HEK293 (cell line): ENCODE measurements around the gene TADA3.

Source experiments
- CTCF ChIA-PET: fragments of 350-600 bp; formaldehyde crosslinking; extraction: SDS; loops from one replicate; lab custom pipeline; 2021; ENCODE audit warnings: antibody characterized with exemption; lab: Yijun Ruan, JAX
- POLR2A ChIA-PET: fragments of 300-600 bp; formaldehyde crosslinking; extraction: SDS; loops from one replicate; lab custom pipeline; 2020; ENCODE audit warnings: antibody characterized with exemption, inconsistent platforms; lab: Yijun Ruan, JAX
- H3K27ac ChIP-seq: fragments of 200-500 bp; sonication (Bioruptor generic); 2 replicates; pipeline ENCODE4 v1.5.1; 2014; ENCODE audit warnings: low read depth, low read length, control low read depth, inconsistent platforms; ENCODE audit errors: extremely low read depth
- H3K36me3 ChIP-seq, 2 experiments: fragments of 200-500 bp in 1 of 2; sonication (Bioruptor generic) in 1 of 2; 1 replicate in 1 of 2; 2 replicates in 1 of 2; pipeline ENCODE4 v1.5.1; 2014 to 2017; ENCODE audit warnings: inconsistent platforms in 2 of 2, low read length in 2 of 2; ENCODE audit not compliant: control insufficient read depth in 2 of 2, insufficient read depth in 1 of 2
- H3K4me1 ChIP-seq: fragments of 200-500 bp; sonication (Bioruptor generic); 2 replicates; pipeline ENCODE4 v1.5.1; 2014; ENCODE audit warnings: mild to moderate bottlenecking, low read length, inconsistent platforms; ENCODE audit not compliant: control insufficient read depth, insufficient read depth
- H3K4me3 ChIP-seq: 2 replicates; pipeline ENCODE4 v1.5.1; 2011; ENCODE audit warnings: low read depth, mild to moderate bottlenecking, control low read depth, low read length, moderate library complexity
- H3K9me3 ChIP-seq: fragments of 200-500 bp; sonication (Bioruptor generic); 2 replicates; pipeline ENCODE4 v1.5.1; 2014; ENCODE audit warnings: low read depth, low read length, inconsistent platforms; ENCODE audit not compliant: control insufficient read depth, insufficient read depth
- BCL11A ChIP-seq: fragments of 450-650 bp; formaldehyde crosslinking; IDR thresholded peaks from 2 replicates; pipeline ENCODE4 v1.5.1; 2016; ENCODE audit warnings: low read depth, missing biosample characterization, missing genetic modification characterization
- BCL11B ChIP-seq: fragments of 450-650 bp; formaldehyde crosslinking; IDR thresholded peaks from 2 replicates; pipeline ENCODE4 v1.5.1; 2016; ENCODE audit warnings: low read depth, missing biosample characterization, missing genetic modification characterization
- SCRT1 ChIP-seq: fragments of 450-650 bp; formaldehyde crosslinking; IDR thresholded peaks from 2 replicates; pipeline ENCODE4 v1.5.1; 2016; ENCODE audit warnings: missing biosample characterization, missing genetic modification characterization, borderline replicate concordance
- TCF7L2 ChIP-seq: IDR thresholded peaks from 2 replicates; pipeline ENCODE4 v1.6.1; 2011; ENCODE audit warnings: low read depth, mild to moderate bottlenecking, inconsistent platforms, low read length, moderate library complexity, borderline replicate concordance
- TRIM28 ChIP-seq: IDR thresholded peaks from 2 replicates; pipeline ENCODE4 v1.6.1; 2011; ENCODE audit warnings: low read length, control low read depth, borderline replicate concordance
- YY2 ChIP-seq: fragments of 450-650 bp; formaldehyde crosslinking; IDR thresholded peaks from 2 replicates; pipeline ENCODE4 v1.5.1; 2016; ENCODE audit warnings: missing biosample characterization, missing genetic modification characterization
- ZNF121 ChIP-seq: fragments of 450-650 bp; formaldehyde crosslinking; IDR thresholded peaks from 2 replicates; pipeline ENCODE4 v1.5.1; 2016; ENCODE audit warnings: missing biosample characterization, missing genetic modification characterization
- ZNF175 ChIP-seq: fragments of 450-650 bp; formaldehyde crosslinking; IDR thresholded peaks from 2 replicates; pipeline ENCODE4 v1.5.1; 2016; ENCODE audit warnings: missing biosample characterization, missing genetic modification characterization
- ZNF19 ChIP-seq: fragments of 450-650 bp; formaldehyde crosslinking; IDR thresholded peaks from 2 replicates; pipeline ENCODE4; 2016; ENCODE audit warnings: missing biosample characterization, missing genetic modification characterization, low read depth
- ZNF292 ChIP-seq: fragments of 450-650 bp; formaldehyde crosslinking; IDR thresholded peaks from 2 replicates; pipeline ENCODE4 v1.5.1; 2016; ENCODE audit warnings: low read depth, missing biosample characterization, missing genetic modification characterization, borderline replicate concordance
- ZNF302 ChIP-seq: fragments of 450-650 bp; formaldehyde crosslinking; IDR thresholded peaks from 2 replicates; pipeline ENCODE4 v1.5.1; 2016; ENCODE audit warnings: missing biosample characterization, missing genetic modification characterization, low read depth
- ZNF341 ChIP-seq: fragments of 450-650 bp; formaldehyde crosslinking; IDR thresholded peaks from 2 replicates; pipeline ENCODE4; 2016; ENCODE audit warnings: low read depth, missing biosample characterization, missing genetic modification characterization
- ZNF354C ChIP-seq: fragments of 450-650 bp; formaldehyde crosslinking; IDR thresholded peaks from 2 replicates; pipeline ENCODE4 v1.5.1; 2016; ENCODE audit warnings: missing biosample characterization, missing genetic modification characterization, low read depth, borderline replicate concordance
- ZNF510 ChIP-seq: fragments of 450-650 bp; formaldehyde crosslinking; IDR thresholded peaks from 2 replicates; pipeline ENCODE4 v1.5.1; 2018; ENCODE audit warnings: mild to moderate bottlenecking, missing genetic modification characterization, missing biosample characterization; ENCODE audit not compliant: insufficient replicate concordance
- ZSCAN16 ChIP-seq: fragments of 450-650 bp; formaldehyde crosslinking; IDR thresholded peaks from 2 replicates; pipeline ENCODE4 v1.5.1; 2016; ENCODE audit warnings: missing biosample characterization, missing genetic modification characterization
- TF ChIP-seq, protein P1 (sequence below): fragments of 450-650 bp; formaldehyde crosslinking; IDR thresholded peaks from 2 replicates; pipeline ENCODE4 v1.5.1; 2016; ENCODE audit warnings: missing biosample characterization, missing genetic modification characterization
- TF ChIP-seq, protein P2 (sequence below): fragments of 450-650 bp; formaldehyde crosslinking; IDR thresholded peaks from 2 replicates; pipeline ENCODE4 v1.5.1; 2017; ENCODE audit warnings: missing biosample characterization, missing genetic modification characterization

TADA3 gene

GRCh38 chr3:9808345-9809037 lies 16.2 kb upstream of the TADA3 start (continued):
- TF ChIP-seq, protein P1, sequence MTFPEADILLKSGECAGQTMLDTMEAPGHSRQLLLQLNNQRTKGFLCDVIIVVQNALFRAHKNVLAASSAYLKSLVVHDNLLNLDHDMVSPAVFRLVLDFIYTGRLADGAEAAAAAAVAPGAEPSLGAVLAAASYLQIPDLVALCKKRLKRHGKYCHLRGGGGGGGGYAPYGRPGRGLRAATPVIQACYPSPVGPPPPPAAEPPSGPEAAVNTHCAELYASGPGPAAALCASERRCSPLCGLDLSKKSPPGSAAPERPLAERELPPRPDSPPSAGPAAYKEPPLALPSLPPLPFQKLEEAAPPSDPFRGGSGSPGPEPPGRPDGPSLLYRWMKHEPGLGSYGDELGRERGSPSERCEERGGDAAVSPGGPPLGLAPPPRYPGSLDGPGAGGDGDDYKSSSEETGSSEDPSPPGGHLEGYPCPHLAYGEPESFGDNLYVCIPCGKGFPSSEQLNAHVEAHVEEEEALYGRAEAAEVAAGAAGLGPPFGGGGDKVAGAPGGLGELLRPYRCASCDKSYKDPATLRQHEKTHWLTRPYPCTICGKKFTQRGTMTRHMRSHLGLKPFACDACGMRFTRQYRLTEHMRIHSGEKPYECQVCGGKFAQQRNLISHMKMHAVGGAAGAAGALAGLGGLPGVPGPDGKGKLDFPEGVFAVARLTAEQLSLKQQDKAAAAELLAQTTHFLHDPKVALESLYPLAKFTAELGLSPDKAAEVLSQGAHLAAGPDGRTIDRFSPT: no peak
- TF ChIP-seq SCRT1 (tag by site-specific recombination): peak; percentile 46; the same call in 1 of the 2 replicates

DNA sequence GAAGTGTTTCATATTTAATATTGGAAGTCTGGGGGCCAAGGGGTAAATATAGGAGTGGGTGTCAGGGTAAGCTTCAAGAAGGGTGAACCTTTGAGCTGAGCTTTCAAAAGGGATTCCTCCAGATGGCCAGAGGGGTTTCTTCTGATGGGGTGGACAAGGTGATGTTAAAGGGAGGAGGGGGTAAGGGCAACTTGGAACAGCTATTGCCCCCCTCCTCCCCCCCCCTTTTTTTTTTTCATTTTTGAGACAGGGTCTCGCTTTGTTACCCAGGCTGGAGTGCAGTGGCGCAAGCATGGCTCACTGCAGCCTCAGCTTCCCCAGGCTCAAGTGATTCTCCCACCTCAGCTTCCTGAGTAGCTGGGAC lies 15.7 kb upstream of the TADA3 start:
- Histone ChIP-seq H3K9me3 (no peaks in the 10 kb centered on the region), H3K4me1 (peaks cover 6% of the 10 kb centered on the region; the same call in 1 of the 2 replicates), H3K4me3 (no peak overlapping the region), H3K36me3 (peaks cover 18 to 80% of the 10 kb centered on the region in 2 experiments), H3K27ac (peak overlapping the region; percentile 34; the same call in 1 of the 2 replicates)
- POLR2A ChIA-PET: interaction anchor here (0.6 to 3.6 kb wide), 8 partner anchors 11 to 359 kb away, joined by 3 to 18 read pairs (median 4); partner anchors contain the start of genes ARPC4 and TADA3
- TF ChIP-seq ZNF510 (tag by site-specific recombination): no peak
- peak; percentile 86 for TF ChIP-seq ZNF341
- CTCF ChIA-PET: interaction anchor here (0.7 to 1.1 kb wide), 2 partner anchors 182 to 931 kb away, joined by 3 read pairs; no protein-coding TSS in a partner anchor

DNA sequence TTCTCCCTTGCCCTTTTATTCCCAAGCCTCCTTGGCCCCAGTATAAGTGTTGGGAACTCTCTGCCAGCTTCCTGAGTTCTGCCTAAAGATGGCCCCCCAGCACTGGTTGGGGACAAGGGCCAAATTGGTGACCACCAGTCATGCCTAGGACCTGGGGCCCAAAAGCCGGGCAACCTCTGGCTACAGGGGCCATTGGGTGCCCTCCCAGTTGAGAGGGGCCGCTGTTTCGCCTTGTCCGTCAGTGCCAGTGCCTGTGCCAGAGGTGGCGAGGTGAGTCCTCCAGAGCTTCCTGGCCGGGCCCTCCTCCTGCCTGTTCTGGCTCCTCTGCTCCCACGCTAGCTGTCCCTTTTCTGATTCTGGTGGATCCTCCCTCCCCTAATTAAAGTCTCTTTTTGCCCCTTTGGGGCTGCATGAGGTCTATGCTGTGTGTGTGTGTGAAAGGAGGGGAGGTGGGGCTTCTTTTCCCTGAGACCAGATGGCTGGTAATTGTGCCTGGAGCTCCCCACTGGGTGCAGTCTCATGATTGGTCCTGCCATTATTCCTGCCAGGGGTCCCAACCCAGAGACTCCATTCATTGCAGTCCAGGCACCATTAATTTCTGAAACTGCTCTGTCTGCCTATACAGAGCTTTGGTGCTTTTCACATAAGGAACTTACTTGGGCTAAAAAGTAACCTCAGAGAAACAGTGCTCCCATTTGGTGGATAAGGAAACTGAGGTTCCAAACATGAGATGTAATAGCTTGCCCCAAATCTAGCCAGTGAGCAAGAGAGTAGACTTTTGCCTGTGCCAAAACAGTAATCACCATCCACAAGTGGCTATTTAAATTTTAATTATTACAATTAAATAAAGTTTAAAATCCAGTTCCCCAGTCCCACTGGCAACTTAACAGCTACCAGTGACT lies 14.7 kb upstream of the TADA3 start:
- CTCF ChIA-PET: interaction anchor here (0.6 to 1.5 kb wide), 3 partner anchors 63 to 932 kb away, joined by 3 to 5 read pairs (median 3); no protein-coding TSS in a partner anchor
- peaks cover 6% of the 10 kb centered on the region; the same call in 1 of the 2 replicates for H3K4me1 ChIP-seq
- H3K4me3 ChIP-seq: no peak overlapping the region
- POLR2A ChIA-PET: interaction anchor here (0.6 to 3.6 kb wide), 3 partner anchors 12 to 241 kb away, joined by 3 to 18 read pairs (median 4); partner anchors contain the start of genes ARPC4 and TADA3
- peaks cover 22 to 82% of the 10 kb centered on the region in 2 experiments for H3K36me3 ChIP-seq
- no peak for TF ChIP-seq BCL11A
- TF ChIP-seq ZNF19: no peak
- TF ChIP-seq ZNF292: no peak
- no peak for TF ChIP-seq ZSCAN16 (tag by site-specific recombination)
- TF ChIP-seq, protein P2, sequence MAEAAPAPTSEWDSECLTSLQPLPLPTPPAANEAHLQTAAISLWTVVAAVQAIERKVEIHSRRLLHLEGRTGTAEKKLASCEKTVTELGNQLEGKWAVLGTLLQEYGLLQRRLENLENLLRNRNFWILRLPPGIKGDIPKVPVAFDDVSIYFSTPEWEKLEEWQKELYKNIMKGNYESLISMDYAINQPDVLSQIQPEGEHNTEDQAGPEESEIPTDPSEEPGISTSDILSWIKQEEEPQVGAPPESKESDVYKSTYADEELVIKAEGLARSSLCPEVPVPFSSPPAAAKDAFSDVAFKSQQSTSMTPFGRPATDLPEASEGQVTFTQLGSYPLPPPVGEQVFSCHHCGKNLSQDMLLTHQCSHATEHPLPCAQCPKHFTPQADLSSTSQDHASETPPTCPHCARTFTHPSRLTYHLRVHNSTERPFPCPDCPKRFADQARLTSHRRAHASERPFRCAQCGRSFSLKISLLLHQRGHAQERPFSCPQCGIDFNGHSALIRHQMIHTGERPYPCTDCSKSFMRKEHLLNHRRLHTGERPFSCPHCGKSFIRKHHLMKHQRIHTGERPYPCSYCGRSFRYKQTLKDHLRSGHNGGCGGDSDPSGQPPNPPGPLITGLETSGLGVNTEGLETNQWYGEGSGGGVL (tag by site-specific recombination): no peak
- TF ChIP-seq YY2: no peak
- TF ChIP-seq ZNF175 (tag by site-specific recombination): no peak
- no peak for TF ChIP-seq ZNF302 (tag by site-specific recombination)
- no peak for TF ChIP-seq TRIM28
- TF ChIP-seq BCL11B (tag by site-specific recombination): no peak
- TF ChIP-seq TCF7L2: no peak
- no peak for TF ChIP-seq ZNF121 (tag by site-specific recombination)
- TF ChIP-seq ZNF354C (tag by site-specific recombination): no peak
- TF ChIP-seq, all 188 proteins: peak for 0
- Histone ChIP-seq H3K27ac (no peak overlapping the region), H3K9me3 (no peaks in the 10 kb centered on the region)
